ENCODE measurements around the gene ZNF860.
"Not testable (repeated sequence)": the region's sequence is repeated elsewhere in the genome, so short reads cannot be mapped to it uniquely, and the experiment has no call there.

Gene ZNF860

DNA sequence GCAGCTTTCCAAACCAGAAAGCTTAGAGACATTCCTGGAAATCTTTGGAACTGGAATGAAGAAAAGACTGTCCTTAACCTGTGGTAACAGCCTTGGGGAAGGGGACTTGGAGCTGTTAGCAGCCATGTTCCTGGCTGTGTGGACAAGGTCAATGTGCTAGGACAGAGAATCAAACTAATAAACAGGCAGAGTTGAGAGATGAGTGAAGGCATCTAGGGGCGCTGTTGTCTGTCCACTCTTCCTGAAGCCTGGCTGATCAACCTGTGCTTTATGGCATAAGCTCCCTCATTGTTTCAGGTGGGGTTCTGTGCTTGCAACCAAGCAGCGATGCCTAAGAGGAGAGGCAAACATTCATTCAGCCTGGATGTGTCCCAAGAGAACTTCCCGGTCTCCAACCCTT is 19.3 kb downstream of the ZNF860 start:
- DNase-seq: no peak

DNA sequence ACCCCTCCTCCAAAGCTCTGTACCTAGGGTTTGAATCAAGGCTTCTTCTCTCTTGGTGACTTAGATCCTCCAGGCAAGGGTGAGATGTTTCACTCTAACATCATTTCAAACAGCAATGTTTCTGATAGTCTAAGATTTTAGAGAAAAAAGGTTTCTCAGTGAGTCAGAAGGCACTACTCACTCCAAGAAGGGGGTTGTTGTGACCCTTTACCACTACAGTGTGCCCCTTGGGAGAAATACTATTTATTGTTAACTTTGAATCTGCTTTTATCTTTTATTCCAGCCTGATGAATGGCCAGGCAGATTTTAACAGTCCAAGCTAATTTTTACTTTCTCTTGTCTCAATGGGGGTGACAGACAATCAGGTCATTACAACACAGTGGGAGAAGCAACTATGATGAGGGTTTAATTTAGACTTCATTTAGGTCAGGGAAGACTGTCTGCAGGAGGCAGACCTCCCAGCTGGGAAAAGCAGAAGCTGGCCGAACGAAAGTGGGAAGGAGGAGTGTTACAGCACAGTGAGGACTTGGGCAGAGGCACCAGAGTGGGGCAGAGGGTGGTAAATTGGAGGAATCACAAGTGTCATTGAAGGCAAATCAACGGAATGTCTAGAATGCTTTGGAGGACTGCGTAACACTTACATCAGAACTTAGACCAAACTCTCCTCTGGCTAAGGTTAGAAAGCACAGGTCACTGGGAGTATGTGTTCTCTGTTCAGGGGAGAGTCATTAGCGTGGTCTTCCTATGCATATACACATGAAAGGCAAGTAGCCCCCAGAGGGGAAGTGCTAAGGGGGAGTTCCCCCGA is 21.2 kb downstream of the ZNF860 start:
- no peak for DNase-seq

DNA sequence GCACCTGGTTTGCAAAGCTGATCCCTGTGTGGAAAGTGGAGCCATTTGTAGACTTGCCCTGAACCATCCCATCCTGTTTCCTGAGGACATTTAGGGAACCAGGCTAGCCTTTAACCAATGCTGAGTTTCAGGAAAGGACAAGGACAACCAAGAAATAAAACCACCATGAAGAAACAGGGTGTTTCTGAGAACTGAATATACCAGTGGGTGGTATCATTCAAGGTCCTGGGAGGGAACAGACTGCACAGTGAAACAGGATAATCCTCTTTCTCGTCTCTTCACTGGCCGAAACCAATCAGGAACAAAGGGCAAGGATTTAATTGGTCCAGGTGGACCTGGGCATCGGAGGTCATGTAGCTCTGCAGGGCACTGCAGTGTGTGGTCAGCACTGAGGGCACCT is 21.8 kb downstream of the ZNF860 start:
- no peak for DNase-seq

DNA sequence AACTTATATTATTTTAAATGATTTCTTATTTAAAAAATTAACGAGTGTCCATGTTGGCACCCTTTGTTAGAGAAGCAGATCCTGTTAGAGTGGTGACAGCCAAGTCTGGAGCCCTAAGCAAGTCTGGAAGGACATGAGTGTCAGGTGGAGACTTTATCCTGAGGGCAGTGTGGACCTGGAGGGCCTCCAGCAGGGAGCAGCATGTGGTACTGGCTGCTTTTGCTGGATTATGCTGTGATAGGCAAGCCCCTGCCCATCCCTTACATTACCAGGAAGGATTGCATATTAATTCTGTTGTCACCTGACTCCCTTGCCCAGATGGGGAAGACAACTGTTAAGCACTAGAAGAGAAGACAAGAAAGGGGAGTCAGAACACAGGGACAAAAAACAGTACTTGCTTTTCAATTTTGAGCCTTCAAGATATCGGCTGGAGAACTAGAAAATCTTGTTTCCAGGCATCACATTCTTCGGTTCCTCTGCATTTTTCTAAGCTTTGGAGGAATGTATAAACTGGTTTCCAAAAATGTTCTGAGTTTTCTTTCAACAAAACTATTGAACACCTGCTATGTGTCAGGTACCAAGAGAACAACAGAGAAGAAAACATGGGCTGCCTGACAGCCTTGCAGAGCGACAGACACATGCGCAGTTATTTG is 22.7 kb downstream of the ZNF860 start:
- no peak for DNase-seq

DNA sequence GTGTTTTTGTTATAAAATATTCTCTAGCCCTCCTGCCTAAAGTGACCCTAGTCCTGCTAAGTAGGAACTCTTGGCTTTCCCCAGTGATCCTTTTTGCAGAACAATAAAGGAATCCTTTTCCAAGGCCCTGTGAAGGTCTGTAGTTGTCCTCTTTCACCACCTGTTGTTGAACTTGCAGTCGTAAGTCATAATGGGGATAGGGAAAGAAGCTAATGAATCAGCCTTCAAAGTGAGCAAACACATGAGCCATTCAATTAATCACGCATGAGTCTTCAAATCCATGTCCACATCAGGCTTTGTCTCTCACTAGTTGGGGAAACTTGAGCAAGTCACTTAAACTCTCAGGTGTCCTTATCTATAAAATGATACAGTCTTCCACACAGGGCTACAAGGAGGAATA is 27.6 kb downstream of the ZNF860 start:
- DNase-seq: no peak

DNA sequence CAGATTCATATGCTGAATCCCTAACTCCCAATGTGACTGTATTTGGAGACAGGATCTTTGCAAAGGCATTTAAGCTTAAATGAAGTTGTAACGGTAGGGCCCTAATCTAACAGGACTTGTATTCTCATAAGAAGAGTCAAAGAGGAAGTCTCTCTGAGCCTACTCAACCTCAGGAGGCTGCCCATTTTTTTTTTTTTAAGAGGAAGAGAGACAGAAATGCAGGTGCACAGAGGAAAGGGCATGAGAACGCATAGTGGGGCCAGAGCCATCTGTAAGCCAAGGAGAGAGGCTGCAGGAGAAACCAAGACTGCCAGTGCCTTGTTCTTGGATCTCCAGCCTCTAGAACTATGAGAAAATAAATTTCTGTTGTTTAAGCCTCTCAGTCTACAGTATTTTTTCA is 28.4 kb downstream of the ZNF860 start:
- DNase-seq: no peak

DNA sequence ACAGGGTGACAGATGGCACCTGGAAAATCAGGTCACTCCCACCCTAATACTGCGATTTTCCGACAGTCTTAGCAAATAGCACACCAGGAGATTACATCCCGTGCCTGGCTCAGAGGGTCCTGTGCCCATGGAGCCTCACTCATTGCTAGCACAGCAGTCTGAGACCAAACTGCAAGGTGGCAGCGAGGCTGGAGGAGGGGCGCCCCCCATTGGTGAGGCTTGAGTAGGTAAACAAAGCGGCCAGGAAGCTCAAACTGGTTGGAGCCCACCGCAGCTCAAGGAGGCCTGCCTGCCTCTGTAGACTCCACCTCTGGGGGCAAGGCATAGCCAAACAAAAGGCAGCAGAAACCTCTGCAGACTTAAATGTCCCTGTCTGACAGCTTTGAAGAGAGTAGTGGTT is 29.1 kb downstream of the ZNF860 start:
- DNase-seq: not testable (repeated sequence)

DNA sequence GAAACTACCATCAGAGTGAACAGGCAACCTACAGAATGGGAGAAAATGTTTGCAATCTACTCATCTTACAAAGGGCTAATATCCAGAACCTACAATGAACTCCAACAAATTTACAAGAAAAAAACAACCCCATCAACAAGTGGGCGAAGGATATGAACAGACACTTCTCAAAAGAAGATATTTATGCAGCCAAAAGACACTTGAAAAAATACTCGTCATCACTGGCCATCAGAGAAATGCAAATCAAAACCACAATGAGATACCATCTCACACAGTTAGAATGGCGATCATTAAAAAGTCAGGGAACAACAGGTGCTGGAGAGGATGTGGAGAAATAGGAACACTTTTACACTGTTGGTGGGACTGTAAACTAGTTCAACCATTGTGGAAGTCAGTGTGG is 34.1 kb downstream of the ZNF860 start:
- DNase-seq: not testable (repeated sequence)

DNA sequence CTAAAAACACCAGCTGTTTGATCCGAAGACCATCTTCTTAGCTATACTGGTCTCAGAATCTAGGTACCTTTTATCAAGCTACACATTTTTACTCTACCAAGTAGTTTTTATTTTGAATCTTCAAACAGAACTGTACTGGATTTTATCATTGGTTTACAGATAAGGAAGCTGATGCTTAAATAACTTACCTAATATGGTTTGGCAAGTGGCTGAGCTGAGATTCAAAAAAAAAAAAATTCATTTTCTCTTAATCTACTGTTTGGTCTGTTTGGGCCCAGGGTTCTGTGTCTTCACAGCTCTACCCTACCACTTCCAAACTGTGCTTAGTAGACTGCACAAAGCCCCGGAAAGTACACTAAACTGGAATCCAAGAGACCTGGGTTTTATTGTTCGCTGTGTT is 35.7 kb downstream of the ZNF860 start:
- no peak for DNase-seq

DNA sequence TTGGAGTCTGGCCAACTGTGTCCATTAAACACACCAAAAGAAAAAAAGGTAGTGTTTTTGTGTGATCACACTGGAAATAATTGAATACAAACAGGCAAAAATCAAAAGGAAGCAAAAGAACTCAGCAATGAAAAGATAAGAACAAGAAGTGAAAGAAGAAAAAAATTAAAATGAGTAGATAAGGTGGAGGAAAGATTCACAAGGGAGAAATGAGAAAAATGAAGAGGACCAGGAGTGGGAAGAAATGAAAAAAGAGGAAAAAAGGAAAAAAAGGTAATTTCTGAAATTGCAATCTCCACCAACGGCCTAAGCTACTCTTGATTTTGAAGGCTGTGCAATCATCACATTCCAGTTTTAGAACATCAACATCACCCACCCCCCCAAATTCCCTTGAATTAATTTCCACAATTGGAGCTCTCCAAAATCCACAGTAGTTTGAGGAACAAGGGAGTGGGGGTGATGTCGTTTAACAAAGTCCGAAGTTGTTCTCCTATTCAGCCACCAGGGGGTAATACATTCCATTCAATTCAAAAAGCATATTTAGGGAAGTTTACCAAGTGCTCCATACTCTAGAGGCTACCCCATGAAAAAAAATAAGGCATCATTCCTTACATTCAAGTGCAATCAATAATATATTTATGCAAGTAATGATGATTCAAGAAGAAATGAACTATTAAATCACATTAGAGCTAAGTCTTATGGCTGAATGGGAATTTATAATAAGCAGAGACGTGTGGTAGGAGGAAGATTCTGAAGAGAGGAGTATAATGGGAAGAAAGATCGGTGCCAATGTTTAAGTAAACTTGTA is 37.4 kb downstream of the ZNF860 start:
- peak; percentile 50 for DNase-seq

DNA sequence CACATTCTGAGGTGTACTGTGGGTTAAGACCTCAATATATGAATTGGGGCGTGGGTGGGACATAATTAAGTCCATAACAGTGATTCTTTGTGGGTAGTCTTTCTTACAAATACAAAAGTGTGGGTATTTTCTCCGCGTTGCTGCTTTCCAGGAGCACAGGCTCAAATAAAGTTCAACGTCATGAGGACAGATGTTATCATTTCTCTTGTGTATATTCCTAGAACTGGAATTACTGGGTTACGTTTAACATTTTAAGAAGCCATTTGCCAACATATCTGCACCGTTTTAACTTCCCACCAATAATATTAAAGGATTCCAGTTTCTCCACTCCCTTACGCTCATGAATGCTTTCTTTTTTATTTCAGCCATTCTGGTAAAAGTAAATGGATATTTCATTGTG is 39.6 kb downstream of the ZNF860 start:
- DNase-seq: no peak

DNA sequence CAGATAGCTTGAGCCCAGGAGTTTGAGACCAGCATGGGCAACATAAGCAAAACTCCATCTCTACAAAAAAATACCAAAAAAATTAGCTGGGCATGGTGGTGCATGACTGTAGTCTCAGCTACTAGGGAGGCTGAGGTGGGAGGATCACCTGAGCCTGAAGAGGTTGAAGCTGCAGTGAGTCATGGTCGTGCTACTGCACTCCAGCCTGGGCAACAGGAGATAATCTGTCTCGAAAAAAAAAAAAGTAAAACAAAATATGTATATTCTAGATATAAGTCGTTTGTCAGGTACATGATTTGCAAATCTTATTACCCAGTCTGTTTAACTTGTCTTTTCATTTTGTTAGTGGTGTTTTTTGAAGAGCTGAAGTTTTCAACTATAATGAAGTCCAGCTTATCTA is 40.2 kb downstream of the ZNF860 start:
- DNase-seq: no peak

DNA sequence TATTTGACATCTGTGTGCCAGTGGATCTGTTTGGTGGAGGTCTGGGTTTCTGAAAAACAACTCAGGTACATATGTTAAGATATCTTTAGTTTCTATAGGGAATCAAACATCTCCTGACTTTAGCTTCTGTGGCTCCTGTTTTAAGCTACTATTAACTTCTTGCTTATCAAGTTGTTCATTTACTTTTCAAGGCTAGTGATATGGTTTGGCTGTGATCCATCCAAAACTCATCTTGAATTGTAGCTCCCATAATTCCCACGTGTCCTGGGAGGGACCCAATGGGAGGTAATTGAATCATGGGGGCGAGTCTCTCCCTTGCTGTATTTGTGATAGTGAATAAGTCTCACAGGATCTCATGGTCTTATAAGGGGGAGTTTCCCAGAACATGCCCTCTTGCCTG is 41.4 kb downstream of the ZNF860 start:
- no peak for DNase-seq

DNA sequence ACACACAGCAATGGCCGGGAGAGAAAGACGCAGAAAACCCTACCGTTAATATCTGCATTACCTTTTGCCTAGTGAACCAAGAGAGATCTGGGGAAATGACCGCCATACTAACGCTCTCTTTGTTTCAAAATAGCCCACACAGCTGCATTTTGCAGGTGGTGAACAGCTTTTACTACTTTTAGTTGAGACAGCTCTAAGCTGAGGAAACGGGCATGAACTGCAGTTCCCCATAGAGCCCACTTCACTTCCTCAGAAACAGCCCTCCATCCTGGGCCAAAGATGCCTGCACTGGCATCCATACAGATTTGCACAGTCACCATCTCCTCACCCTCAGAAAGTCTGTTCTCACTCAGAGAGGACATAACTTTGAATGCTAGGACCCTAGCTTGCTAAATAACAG is 45.0 kb downstream of the ZNF860 start:
- no peak for DNase-seq

DNA sequence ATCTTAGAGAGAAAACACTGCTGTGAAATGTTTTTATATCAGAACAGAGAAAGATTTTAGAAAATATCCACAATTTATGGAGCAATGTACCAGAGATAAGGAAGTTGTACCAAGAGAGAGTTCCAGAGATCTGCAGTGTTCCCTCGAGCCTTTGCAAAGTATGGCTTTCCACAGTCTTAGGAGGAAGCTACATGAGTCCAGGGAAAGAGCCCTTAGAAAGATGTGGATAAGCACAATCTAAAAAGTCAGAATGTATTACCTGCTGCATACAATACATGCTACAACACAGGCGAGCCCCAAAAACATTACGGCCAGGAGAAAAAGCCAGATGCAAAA is 56.4 kb downstream of the ZNF860 start:
- no peak for DNase-seq

DNA sequence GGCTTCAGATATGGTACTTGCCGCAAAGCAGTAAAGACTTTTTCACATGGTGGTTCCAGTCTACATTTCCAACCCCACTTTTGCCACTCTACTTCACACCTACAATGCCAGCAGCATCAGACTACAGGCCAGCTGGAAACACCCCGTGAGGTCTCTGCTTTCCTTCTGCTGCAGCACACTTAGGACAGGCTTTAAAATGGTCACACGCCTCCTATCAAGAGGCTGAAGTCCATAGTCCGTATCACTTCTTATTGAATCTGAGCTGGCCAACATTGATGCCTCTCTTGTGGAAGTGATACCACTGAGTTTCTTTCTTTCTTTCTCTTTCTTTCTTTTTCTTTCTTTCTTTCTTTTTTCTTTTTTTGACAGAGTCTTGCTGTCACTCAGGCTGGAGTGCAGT is 59.8 kb downstream of the ZNF860 start:
- DNase-seq: no peak
